ENCODE data around the gene ASS1.

ASS1 gene

GRCh38 chr9:130539420-130540223 lies 94.9 kb downstream of the ASS1 start:
- H3K4me3 ChIP-seq (ENCODE audit: low read depth, low read length): no peak overlapping the region
- POLR2A ChIA-PET: no interaction called here
- CTCF ChIA-PET: no interaction called here
- DNase-seq (ENCODE audit: low read depth, low spot score): no peak
- TF ChIP-seq CTCF (IDR thresholded peaks at IDR 0.05; ENCODE audit: insufficient read depth, low read length, missing control alignments): no peak

- POLR2A ChIA-PET: no interaction called here
- DNase-seq (ENCODE audit: low read depth, low spot score): no peak
Measured at GRCh38 chr9:130541533-130541932, 96.8 kb downstream of the ASS1 start.

GRCh38 chr9:130542038-130542437 lies 97.3 kb downstream of the ASS1 start:
- H3K4me3 ChIP-seq (ENCODE audit: low read depth, low read length): no peak overlapping the region
- no peak for DNase-seq (ENCODE audit: low read depth, low spot score)
- no peak for TF ChIP-seq CTCF (IDR thresholded peaks at IDR 0.05; ENCODE audit: insufficient read depth, low read length, missing control alignments)
- POLR2A ChIA-PET: no interaction called here
- CTCF ChIA-PET: no interaction called here

More at GRCh38 chr9:130541533-130541932, 96.8 kb downstream of the ASS1 start:
- no peak overlapping the region for H3K4me3 ChIP-seq (ENCODE audit: low read depth, low read length)
- TF ChIP-seq CTCF (IDR thresholded peaks at IDR 0.05; ENCODE audit: insufficient read depth, low read length, missing control alignments): no peak
- CTCF ChIA-PET: no interaction called here

- TF ChIP-seq CTCF (IDR thresholded peaks at IDR 0.05; ENCODE audit: insufficient read depth, low read length, missing control alignments): no peak
- POLR2A ChIA-PET: no interaction called here
- CTCF ChIA-PET: no interaction called here
- H3K4me3 ChIP-seq (ENCODE audit: low read depth, low read length): no peak overlapping the region
- no peak for DNase-seq (ENCODE audit: low read depth, low spot score)
Measured at GRCh38 chr9:130542457-130543228, 97.9 kb downstream of the ASS1 start.

- ChIA-PET CTCF (no interaction called here), POLR2A (no interaction called here)
- DNase-seq (ENCODE audit: low read depth, low spot score): no peak
- TF ChIP-seq CTCF (IDR thresholded peaks at IDR 0.05; ENCODE audit: insufficient read depth, low read length, missing control alignments): no peak
- H3K4me3 ChIP-seq (ENCODE audit: low read depth, low read length): no peak overlapping the region
Measured at GRCh38 chr9:130543368-130543767, 98.6 kb downstream of the ASS1 start.

GRCh38 chr9:130543859-130544258 lies 99.1 kb downstream of the ASS1 start:
- no peak for DNase-seq (ENCODE audit: low read depth, low spot score)
- ChIA-PET CTCF (no interaction called here), POLR2A (no interaction called here)
- no peak overlapping the region for H3K4me3 ChIP-seq (ENCODE audit: low read depth, low read length)
- no peak for TF ChIP-seq CTCF (IDR thresholded peaks at IDR 0.05; ENCODE audit: insufficient read depth, low read length, missing control alignments)

Data from AG04449 (cell line).